Subcutaneous adipose tissue (tissue), 4 donors: Measurements from ENCODE around the gene MYMX. TPM values are rescaled to one million over a fixed set of nuclear protein-coding genes. Genes with fewer than 3 reads are reported as not detected.

Experiments used
- total RNA-seq, 4 donors: library from RNA; depleted of rRNA; stranded (reverse); fragments of >200 nt; gene quantifications; one replicate each; pipeline ENCODE4 v1.1.0, GENCODE V29; 2016
- TF ChIP-seq, protein P1 (sequence below): fragments of 450-650 bp; IDR thresholded peaks from one replicate; pipeline ENCODE4 v1.5.1; 2016; ENCODE audit warnings: low read depth, mild to moderate bottlenecking, control low read depth, antibody characterized with exemption, moderate library complexity

MYMX gene
- total RNA-seq, 4 donors from 2014 or later = 0.98 to 2.6 (median 1.8) TPM

DNA sequence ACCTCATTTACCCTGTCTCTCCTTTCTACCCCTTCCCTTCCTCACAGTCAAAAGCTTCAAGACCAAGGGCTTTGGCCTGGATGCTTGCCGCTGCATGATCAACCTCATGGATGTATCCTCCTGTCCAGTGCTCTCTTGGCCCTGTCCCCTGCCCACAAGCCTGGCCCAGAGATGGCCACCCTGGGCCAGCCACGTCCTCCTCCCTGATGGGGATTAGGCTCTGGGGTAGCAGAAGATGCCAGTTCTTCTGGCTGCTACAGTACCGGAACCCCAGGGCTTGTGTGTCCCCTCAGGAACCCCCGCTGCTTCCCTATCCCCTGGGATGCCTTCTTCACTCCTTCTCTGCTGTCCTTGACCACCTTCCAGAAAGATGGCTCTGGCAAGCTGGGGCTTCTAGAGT, 35.8 kb upstream of the MYMX start:
- TF ChIP-seq, protein P1, sequence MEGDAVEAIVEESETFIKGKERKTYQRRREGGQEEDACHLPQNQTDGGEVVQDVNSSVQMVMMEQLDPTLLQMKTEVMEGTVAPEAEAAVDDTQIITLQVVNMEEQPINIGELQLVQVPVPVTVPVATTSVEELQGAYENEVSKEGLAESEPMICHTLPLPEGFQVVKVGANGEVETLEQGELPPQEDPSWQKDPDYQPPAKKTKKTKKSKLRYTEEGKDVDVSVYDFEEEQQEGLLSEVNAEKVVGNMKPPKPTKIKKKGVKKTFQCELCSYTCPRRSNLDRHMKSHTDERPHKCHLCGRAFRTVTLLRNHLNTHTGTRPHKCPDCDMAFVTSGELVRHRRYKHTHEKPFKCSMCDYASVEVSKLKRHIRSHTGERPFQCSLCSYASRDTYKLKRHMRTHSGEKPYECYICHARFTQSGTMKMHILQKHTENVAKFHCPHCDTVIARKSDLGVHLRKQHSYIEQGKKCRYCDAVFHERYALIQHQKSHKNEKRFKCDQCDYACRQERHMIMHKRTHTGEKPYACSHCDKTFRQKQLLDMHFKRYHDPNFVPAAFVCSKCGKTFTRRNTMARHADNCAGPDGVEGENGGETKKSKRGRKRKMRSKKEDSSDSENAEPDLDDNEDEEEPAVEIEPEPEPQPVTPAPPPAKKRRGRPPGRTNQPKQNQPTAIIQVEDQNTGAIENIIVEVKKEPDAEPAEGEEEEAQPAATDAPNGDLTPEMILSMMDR = no peak

DNA sequence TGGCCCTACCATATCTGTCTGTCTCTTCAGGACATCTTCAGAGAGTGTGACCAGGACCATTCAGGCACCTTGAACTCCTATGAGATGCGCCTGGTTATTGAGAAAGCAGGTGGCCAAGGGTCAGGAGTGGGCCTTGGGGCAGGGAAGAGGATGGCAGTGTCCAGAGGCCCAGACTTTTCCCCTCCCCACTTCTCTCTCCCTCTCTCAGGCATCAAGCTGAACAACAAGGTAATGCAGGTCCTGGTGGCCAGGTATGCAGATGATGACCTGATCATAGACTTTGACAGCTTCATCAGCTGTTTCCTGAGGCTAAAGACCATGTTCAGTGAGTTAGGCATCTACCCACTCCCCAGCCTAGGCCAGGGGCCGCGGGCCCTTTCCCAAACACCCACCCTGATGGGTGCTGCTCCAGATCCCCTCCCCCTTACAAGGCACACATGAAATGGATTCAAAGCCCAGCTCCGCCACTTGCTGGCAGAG, 33.8 kb upstream of the MYMX start:
- TF ChIP-seq, protein P1 = no peak

DNA sequence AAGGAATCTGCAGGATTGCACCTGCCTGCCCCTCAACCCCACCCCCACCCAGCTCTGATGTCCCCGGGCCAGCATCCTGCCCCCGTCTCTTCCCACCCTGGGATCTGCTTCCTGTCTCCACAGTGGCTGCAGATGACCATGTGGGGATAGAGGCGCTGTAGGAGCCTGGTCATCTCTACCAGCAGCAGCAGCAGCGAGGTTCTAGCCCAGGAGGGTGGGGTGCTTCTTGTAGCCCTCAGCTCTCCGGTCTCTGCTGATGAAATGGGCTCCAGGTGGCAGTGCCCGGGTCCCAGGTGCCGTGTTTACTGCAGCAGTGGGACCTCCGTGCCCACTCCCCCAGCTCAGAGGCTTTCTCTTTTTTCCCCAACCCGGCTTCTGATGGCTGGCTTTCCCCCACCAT, 32.9 kb upstream of the MYMX start:
- TF ChIP-seq, protein P1 = no peak

DNA sequence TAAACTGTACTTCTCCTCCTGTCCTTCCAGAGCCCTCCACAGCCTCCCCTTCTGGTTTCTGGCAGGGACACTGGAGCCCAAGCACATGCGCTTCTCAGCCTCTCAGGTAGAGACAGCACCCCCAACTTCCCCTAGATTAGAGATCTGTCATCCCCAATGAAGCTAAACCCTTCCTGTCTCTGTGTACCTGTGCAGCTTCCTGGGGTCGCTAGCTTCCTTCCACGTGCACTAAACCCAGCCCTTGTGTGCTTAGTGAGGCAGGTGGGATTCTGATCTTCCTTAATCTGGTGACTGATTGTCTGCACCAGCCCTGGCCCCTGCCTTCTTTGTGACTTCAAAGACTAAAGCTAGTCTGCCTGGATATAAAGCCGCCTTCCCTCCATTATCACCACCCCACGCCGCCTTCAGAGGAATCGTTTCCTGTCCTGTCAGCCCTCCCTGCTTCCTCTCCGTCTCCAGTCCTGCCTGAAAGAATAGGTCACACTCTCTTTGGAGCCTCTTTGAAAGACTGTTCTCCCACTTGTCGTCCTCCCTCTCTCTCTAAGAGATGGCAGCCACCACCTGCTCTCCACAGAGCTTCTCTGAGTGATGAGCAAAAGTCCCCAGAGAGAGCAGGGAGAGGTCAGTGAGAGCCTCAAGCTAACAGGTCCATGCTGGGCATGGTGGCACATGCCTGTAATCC, 30.6 kb upstream of the MYMX start:
- TF ChIP-seq, protein P1 = no peak

DNA sequence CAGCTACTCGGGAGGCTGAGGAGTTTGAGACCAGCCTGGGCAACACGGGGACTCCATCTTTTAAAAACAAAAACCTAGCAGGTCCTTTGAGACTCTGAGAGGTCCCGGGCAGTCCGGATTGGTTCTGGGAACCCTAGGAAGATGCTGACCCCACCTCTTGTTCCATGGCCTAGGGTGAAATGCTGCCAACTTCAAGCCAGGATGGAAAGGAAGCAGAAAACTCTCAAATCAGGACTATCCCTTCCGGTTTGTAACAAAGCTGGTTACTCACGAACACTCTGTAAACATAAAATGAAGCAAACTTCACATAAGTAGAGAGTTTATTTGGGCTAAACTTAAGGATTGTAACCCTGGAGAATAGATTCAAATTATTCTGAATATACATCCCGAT, 30.1 kb upstream of the MYMX start:
- TF ChIP-seq, protein P1 = no peak

DNA sequence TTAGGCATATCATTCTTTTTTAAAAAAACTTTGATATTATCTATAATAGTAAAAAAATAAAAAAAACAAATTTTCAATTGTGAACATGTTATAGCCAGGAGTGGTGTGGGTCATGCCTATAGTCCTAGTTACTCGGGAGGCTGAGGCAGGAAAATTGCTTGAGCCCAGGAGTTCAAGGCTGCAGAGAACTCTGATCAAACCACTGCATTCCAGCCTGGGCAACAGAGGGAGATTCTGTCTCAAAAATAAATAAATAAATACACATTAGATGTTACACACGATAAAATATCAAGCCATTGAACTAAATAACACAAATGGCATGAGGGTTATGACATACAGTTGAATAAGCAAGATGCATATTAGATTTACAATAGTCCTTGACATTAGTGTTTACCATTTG, 27.9 kb upstream of the MYMX start:
- TF ChIP-seq, protein P1 = no peak

DNA sequence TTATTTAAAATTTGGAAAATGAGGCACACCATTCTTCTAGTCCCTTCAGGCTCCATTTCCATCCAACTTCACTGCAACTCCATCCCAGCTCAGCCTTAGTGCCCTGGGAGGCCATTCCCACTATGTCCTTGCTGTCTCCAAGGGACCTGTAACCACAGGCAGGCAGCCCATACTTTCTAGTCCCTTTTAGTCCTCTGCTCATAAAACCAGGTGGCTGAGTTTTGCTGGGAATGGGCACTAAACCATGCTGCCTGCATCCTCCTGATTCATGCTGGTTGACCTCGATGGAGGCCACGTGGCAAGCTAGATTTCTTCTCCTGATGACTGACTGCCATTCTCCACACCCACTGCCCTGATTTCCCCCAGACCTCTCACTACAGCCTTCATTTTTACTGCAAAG, 27.5 kb upstream of the MYMX start:
- TF ChIP-seq, protein P1 = no peak
